Esophagus squamous epithelium (tissue), 4 donors: ENCODE data around the gene TLCD3B.

ENCODE experiments used
- CTCF ChIP-seq, 6 experiments: fragments of 450-650 bp in 4 of 6; fragments of 200-600 bp in 2 of 6; sonication (generic) in 2 of 6; IDR thresholded peaks; one replicate each; pipeline ENCODE4 v1.5.1; 2016 to 2019; ENCODE audit warnings: antibody characterized with exemption in 6 of 6, mild to moderate bottlenecking in 4 of 6, moderate library complexity in 4 of 6
- POLR2A ChIP-seq, 4 donors: fragments of 450-650 bp; IDR thresholded peaks; one replicate each; pipeline ENCODE4 v1.6.1; 2017; ENCODE audit warnings: antibody characterized with exemption in 4 of 4, mild to moderate bottlenecking in 4 of 4, moderate library complexity in 3 of 4

- TF ChIP-seq POLR2A (IDR thresholded peaks at IDR 0.05) (no peak), CTCF (IDR thresholded peaks at IDR 0.05) (no peak)
Measured at GRCh38 chr16:29990883-29991570, 40.0 kb downstream of the TLCD3B start.
